ENCODE measurements around the gene WWOX.
A peak's percentile ranks its signal among the peaks of the same experiment; 100 is the strongest.

Gene WWOX

GRCh38 chr16:78321620-78322360, 222.3 kb downstream of the WWOX start:
- no peaks in the 10 kb centered on the region for H3K4me1 Mint-ChIP-seq
- peaks cover 0 to 7% of the 10 kb centered on the region in 2 donors for H3K9me3 Mint-ChIP-seq
- DNase-seq (no peak), ATAC-seq (no peak)
- no peak overlapping the region for H3K4me3 Mint-ChIP-seq
- H3K27ac Mint-ChIP-seq, result no peak overlapping the region
- H3K27me3 Mint-ChIP-seq, result no peaks in the 10 kb centered on the region

DNA sequence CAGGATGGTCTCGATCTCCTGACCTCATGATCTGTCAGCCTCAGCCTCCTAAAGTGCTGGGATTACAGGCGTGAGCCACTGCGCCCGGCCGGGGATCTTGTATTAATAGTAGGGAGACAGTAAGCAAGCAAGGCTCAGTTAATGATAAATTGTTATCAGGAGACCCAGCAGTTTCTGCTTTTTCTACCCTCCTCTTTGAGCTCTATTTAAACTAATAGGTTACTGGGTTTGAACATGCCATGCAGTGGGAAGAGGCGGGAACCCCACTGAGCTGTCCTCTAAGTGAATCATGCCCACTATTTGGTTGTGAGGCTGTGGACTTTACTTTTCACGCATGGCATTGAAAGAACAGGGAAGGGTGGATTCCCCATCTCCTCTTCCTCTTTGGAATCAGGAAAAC, 223.9 kb downstream of the WWOX start:
- no peak for ATAC-seq
- Mint-ChIP-seq H3K4me3 (no peak overlapping the region), H3K27ac (no peak overlapping the region), H3K27me3 (no peaks in the 10 kb centered on the region), H3K9me3 (peaks cover 0 to 7% of the 10 kb centered on the region in 2 donors), H3K4me1 (no peaks in the 10 kb centered on the region)
- no peak for DNase-seq

GRCh38 chr16:78324649-78325285, 225.3 kb downstream of the WWOX start:
- Mint-ChIP-seq H3K27me3 (no peaks in the 10 kb centered on the region), H3K27ac (peak overlapping the region in 1 of 2 donors; percentile 23), H3K4me3 (no peak overlapping the region), H3K4me1 (no peaks in the 10 kb centered on the region), H3K9me3 (no peaks in the 10 kb centered on the region)
- DNase-seq, result no peak
- no peak for ATAC-seq

- no peaks in the 10 kb centered on the region for H3K27me3 Mint-ChIP-seq
- DNase-seq (no peak), ATAC-seq (no peak)
- no peak overlapping the region for H3K27ac Mint-ChIP-seq
- no peak overlapping the region for H3K4me3 Mint-ChIP-seq
- no peaks in the 10 kb centered on the region for H3K4me1 Mint-ChIP-seq
- H3K9me3 Mint-ChIP-seq, result no peaks in the 10 kb centered on the region
These were observed 226.3 kb downstream of the WWOX start for GRCh38 chr16:78325468-78326352.

DNA sequence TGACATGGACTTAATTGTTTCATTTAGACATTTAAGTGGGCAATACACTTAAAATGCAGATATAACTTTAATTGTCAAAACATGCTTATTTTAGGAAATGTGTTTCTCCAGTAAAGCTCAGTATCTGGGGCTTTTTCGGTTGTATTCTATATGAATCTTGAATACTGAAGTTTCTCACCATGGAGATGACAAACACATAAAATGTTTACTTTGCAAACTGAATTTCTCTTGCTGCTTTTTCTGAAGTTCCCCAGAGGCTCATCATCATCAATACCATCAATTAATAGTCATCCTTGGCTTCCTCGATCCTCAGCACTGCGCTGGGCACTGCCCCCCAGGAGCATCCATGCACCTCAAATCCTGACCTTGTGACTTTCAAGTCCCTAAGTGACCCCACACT, 227.3 kb downstream of the WWOX start:
- ATAC-seq, result no peak
- no peaks in the 10 kb centered on the region for H3K4me1 Mint-ChIP-seq
- no peaks in the 10 kb centered on the region for H3K9me3 Mint-ChIP-seq
- no peak overlapping the region for H3K4me3 Mint-ChIP-seq
- H3K27me3 Mint-ChIP-seq, result no peaks in the 10 kb centered on the region
- peak overlapping the region in 1 of 2 donors; percentile 28 for H3K27ac Mint-ChIP-seq
- DNase-seq, result no peak

- H3K4me1 Mint-ChIP-seq, result no peaks in the 10 kb centered on the region
- ATAC-seq, result no peak
- no peak for DNase-seq
- no peaks in the 10 kb centered on the region for H3K9me3 Mint-ChIP-seq
- H3K27me3 Mint-ChIP-seq, result no peaks in the 10 kb centered on the region
- no peak overlapping the region for H3K4me3 Mint-ChIP-seq
- H3K27ac Mint-ChIP-seq, result peak overlapping the region in 1 of 2 donors; percentile 27
These were observed 232.3 kb downstream of the WWOX start for GRCh38 chr16:78331731-78332130.

- no peaks in the 10 kb centered on the region for H3K4me1 Mint-ChIP-seq
- H3K9me3 Mint-ChIP-seq, result no peaks in the 10 kb centered on the region
- H3K4me3 Mint-ChIP-seq, result no peak overlapping the region
- DNase-seq, result no peak
- ATAC-seq, result no peak
- no peaks in the 10 kb centered on the region for H3K27me3 Mint-ChIP-seq
- H3K27ac Mint-ChIP-seq, result no peak overlapping the region
These were observed 234.4 kb downstream of the WWOX start for GRCh38 chr16:78333808-78334207.

- DNase-seq (no peak), ATAC-seq (no peak)
- H3K27ac Mint-ChIP-seq, result no peak overlapping the region
- H3K9me3 Mint-ChIP-seq, result peaks cover 3 to 39% of the 10 kb centered on the region in 2 donors
- H3K4me3 Mint-ChIP-seq, result no peak overlapping the region
- H3K27me3 Mint-ChIP-seq, result no peaks in the 10 kb centered on the region
- H3K4me1 Mint-ChIP-seq, result no peaks in the 10 kb centered on the region
These were observed 241.1 kb downstream of the WWOX start for GRCh38 chr16:78340590-78340989.

DNA sequence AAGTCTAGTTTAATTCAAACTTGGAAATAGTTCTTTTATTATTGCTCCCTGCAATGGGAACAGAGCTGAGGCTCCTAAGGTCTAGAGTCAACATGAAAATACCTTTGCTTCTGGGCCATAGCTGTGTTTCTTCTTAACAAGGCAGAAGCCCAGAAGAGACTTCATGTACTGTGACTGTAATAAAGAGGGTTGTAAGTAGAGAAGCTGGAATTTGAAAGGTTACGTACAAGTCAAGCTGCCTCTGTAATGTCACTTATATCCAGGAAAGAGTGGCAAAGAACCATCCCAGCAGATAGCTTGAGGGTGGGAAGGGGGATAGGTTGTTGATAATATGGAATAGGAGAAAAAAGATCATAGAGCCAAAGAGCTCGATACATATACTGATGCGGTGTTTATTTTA, 248.6 kb downstream of the WWOX start:
- no peak overlapping the region for H3K4me3 Mint-ChIP-seq
- no peak for ATAC-seq
- DNase-seq, result no peak
- H3K27ac Mint-ChIP-seq, result no peak overlapping the region
- H3K27me3 Mint-ChIP-seq, result no peaks in the 10 kb centered on the region
- no peaks in the 10 kb centered on the region for H3K4me1 Mint-ChIP-seq
- peaks cover 2 to 27% of the 10 kb centered on the region in 2 donors for H3K9me3 Mint-ChIP-seq

GRCh38 chr16:78348886-78349285, 249.4 kb downstream of the WWOX start:
- ATAC-seq, result no peak
- DNase-seq, result no peak
- Mint-ChIP-seq H3K27ac (no peak overlapping the region), H3K4me3 (no peak overlapping the region), H3K9me3 (peaks cover 0 to 18% of the 10 kb centered on the region in 2 donors), H3K4me1 (no peaks in the 10 kb centered on the region), H3K27me3 (no peaks in the 10 kb centered on the region)

GRCh38 chr16:78352184-78352583, 252.7 kb downstream of the WWOX start:
- Mint-ChIP-seq H3K4me3 (no peak overlapping the region), H3K27me3 (no peaks in the 10 kb centered on the region), H3K9me3 (peaks cover 0 to 11% of the 10 kb centered on the region in 2 donors), H3K27ac (no peak overlapping the region), H3K4me1 (no peaks in the 10 kb centered on the region)
- ATAC-seq, result no peak
- DNase-seq, result no peak

DNA sequence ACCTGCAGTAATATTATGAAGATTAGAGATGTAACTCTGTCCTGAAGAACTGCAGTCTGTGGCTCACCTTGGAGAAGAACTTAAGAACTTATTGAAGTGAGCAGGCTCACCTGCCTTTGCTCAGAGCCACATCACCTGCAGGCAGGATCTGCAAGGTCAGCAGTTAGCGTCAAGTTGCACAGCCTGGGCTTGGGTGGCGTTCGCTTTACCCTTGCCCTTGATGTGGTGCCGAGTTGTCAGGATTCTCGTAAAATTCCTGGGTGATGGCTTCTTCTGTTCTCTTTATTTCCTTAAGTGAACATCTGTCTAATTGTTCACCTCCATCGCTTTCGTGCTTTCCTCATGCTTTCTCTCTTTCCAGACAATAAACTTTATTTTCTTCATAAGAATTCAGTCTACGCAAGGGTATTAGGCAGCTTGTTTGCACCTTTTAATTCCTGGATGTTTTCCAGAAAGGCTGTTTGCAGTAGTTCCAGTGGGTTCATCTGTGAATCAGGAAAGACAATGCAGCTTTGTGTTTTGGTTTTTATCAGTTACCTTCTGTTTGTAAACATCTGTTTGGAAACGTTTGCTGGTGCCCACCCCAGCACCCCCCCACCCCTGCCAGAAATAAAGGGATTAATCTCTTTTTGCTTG, 254.3 kb downstream of the WWOX start:
- Mint-ChIP-seq H3K27me3 (no peaks in the 10 kb centered on the region), H3K4me1 (no peaks in the 10 kb centered on the region), H3K4me3 (no peak overlapping the region), H3K27ac (no peak overlapping the region), H3K9me3 (peaks cover 0 to 8% of the 10 kb centered on the region in 2 donors)
- DNase-seq (no peak), ATAC-seq (no peak)

DNA sequence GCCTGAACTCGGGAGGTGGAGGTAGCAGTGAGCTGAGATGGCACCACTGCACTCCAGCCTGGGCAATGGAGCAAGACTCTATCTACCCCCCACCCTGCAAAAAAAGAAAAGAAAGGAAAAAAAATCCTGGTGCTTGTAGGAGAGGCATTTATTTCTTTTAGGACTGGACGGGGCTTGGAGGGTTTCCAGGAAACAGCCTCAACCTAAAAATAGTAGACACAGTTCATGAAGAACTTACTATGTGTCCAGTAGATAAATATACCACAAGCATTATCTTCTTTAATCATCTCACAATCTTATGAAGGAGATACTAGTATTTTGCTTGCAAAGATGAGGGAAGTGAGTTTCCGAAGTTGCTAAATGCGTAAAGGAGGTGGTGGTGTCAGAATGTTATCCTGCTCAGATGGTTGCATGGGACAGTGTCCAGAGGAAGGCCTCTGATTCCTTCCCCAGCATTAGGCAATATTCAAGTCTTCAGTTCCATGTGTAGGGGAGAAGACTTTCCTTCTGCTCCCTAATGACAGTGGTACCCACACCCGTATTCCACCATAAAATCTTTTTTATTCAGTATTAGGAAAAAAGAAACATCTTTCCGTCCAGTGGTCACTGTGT, 263.2 kb downstream of the WWOX start:
- ATAC-seq (no peak), DNase-seq (no peak)
- H3K27ac Mint-ChIP-seq, result peak overlapping the region in 1 of 2 donors; percentile 67
- H3K9me3 Mint-ChIP-seq, result no peaks in the 10 kb centered on the region
- no peaks in the 10 kb centered on the region for H3K27me3 Mint-ChIP-seq
- no peak overlapping the region for H3K4me3 Mint-ChIP-seq
- H3K4me1 Mint-ChIP-seq, result no peaks in the 10 kb centered on the region

DNA sequence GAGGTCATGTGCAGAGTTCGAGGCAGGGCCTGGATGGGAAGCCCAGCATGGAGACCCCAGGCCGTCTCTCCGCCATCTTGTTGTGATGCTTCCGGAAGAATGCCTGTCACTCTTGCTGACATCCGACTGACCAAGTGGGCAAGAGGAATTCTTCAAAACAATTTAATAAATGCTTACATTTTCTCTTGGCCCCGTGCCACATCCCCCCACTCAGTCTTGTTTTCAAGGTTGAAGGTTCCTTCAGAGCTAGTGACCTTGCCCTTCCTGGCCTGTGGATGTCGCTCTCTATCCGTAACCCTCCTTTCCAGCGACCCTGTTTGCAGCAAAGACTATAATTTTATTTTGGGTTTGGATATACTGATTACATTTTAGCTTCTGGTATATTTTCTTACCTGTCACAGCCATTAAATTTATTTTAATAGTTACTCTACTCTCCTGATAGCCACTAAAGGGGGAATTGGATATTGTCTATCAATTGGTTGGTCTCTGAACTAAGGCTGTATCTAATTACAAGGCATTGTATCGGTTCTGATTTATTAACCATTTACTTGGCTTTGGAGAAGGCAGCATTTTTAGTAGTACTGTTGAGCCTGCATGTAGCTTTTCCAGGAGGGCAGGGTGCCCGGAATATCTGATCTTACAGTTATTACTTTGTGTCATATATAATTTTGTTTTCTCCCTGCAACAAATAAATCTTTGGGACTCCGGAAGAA, 264.5 kb downstream of the WWOX start:
- Mint-ChIP-seq H3K4me1 (no peaks in the 10 kb centered on the region), H3K9me3 (peaks cover 0 to 3% of the 10 kb centered on the region in 2 donors), H3K27ac (no peak overlapping the region), H3K27me3 (no peaks in the 10 kb centered on the region), H3K4me3 (no peak overlapping the region)
- no peak for ATAC-seq
- no peak for DNase-seq

DNA sequence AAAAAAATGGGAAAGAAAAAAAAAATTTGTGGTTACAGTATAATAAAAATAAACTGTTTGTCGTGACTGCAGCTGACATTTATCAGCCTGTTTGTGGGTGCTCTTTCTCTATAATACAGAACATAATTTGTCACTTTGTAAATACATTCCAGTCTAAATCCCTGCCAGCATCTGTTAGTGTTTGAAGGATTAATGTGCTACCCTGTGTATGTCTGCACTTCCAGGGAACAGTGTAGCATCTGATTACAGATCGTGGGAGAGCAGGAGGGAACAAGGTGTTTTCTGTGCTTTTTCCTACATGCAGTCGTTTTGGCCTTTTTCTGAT, 265.1 kb downstream of the WWOX start:
- H3K27me3 Mint-ChIP-seq, result no peaks in the 10 kb centered on the region
- no peak for ATAC-seq
- H3K9me3 Mint-ChIP-seq, result peaks cover 0 to 8% of the 10 kb centered on the region in 2 donors
- peak overlapping the region in 1 of 2 donors; percentile 73 for H3K27ac Mint-ChIP-seq
- DNase-seq, result no peak
- no peak overlapping the region for H3K4me3 Mint-ChIP-seq
- no peaks in the 10 kb centered on the region for H3K4me1 Mint-ChIP-seq

Measured in stimulated activated naive CD8-positive, alpha-beta T cell treated with anti-CD3 and anti-CD28 coated beads, Interleukin-15, amount 100 ng/mL, for 72 hours (primary cell).